ENCODE measurements around the gene MAP4K5. TPM values are rescaled to one million over a fixed set of nuclear protein-coding genes. Genes with fewer than 3 reads are reported as not detected.
A peak's percentile ranks its signal among the peaks of the same experiment; 100 is the strongest.

Gene MAP4K5
- total and polyA plus RNA-seq, 2 of the 13 experiments (the other 11 are each of a cell fraction or from before 2014, with no cell fraction given) = 12.7 to 23.9 TPM

- TF ChIP-seq TERF1 (CRISPR knock-in tag; IDR thresholded peaks at IDR 0.05) (no peak), PLSCR1 (CRISPR knock-in tag; IDR thresholded peaks at IDR 0.05; ENCODE audit: borderline replicate concordance) (no peak), HNRNPL (IDR thresholded peaks at IDR 0.05; ENCODE audit: low read depth, low read length) (no peak), TRIM24 (CRISPR knock-in tag; IDR thresholded peaks at IDR 0.05) (no peak), ATM (IDR thresholded peaks at IDR 0.05; ENCODE audit: borderline replicate concordance) (no peak), ZNF280B (CRISPR knock-in tag; IDR thresholded peaks at IDR 0.05; ENCODE audit: borderline replicate concordance) (no peak), TAF15 (IDR thresholded peaks at IDR 0.05; ENCODE audit: low read depth, low read length, poor library complexity, severe bottlenecking) (no peak), ZBTB33 (CRISPR knock-in tag; IDR thresholded peaks at IDR 0.05) (peak; percentile 93), POLR2A (IDR thresholded peaks at IDR 0.05; ENCODE audit: insufficient read depth in 1 of 2, low read depth in 2 of 2, low read length in 2 of 2) (no peak), MLLT10 (CRISPR knock-in tag; IDR thresholded peaks at IDR 0.05) (no peak), NR1H2 (CRISPR knock-in tag; IDR thresholded peaks at IDR 0.05; ENCODE audit: borderline replicate concordance, low read depth) (no peak), GMEB1 (CRISPR knock-in tag; IDR thresholded peaks at IDR 0.05; ENCODE audit: borderline replicate concordance) (no peak), ZNF556 (CRISPR knock-in tag; IDR thresholded peaks at IDR 0.05; ENCODE audit: borderline replicate concordance) (no peak), FOXK2 (IDR thresholded peaks at IDR 0.05) (no peak), HMG20B (CRISPR knock-in tag; conservative IDR thresholded peaks at IDR 0.05) (no peak), RERE (CRISPR knock-in tag; IDR thresholded peaks at IDR 0.05; ENCODE audit: low read depth) (0 out of 2 replicates have a peak, but pooled peaks have one; percentile 55)
These were observed 150.5 kb downstream of the MAP4K5 start (continued) for GRCh38 chr14:50381823-50382287.
